Measurements from ENCODE around the gene BNIP2. TPM values are rescaled to one million over a fixed set of nuclear protein-coding genes. Genes with fewer than 3 reads are reported as not detected.

Gene BNIP2
- total and polyA plus RNA-seq, 2 of the 13 experiments (the other 11 are each of a cell fraction or from before 2014, with no cell fraction given), result 17.4 to 57.6 TPM

- no peak for TF ChIP-seq TRIM22 (IDR thresholded peaks at IDR 0.05)
- TF ChIP-seq TARDBP (CRISPR knock-in tag; IDR thresholded peaks at IDR 0.05), result peak; percentile 73; the same call in 1 of the 2 replicates
- no peak for TF ChIP-seq PLRG1 (conservative IDR thresholded peaks at IDR 0.05)
- 0 out of 2 replicates have a peak, but pooled peaks have one; percentile 44 for TF ChIP-seq KLF12 (CRISPR knock-in tag; IDR thresholded peaks at IDR 0.05; ENCODE audit: borderline replicate concordance)
- no peak for TF ChIP-seq PAF1 (CRISPR knock-in tag; IDR thresholded peaks at IDR 0.05)
- TF ChIP-seq NCOA1 (CRISPR knock-in tag; IDR thresholded peaks at IDR 0.05), result no peak
- no peak for TF ChIP-seq ZNF512 (CRISPR knock-in tag; IDR thresholded peaks at IDR 0.05)
- no peak for TF ChIP-seq PRDM4 (CRISPR knock-in tag; IDR thresholded peaks at IDR 0.05; ENCODE audit: borderline replicate concordance)
- no peak for TF ChIP-seq FOXK2 (IDR thresholded peaks at IDR 0.05)
- TF ChIP-seq KLF13 (CRISPR knock-in tag; IDR thresholded peaks at IDR 0.05), result no peak
- no peak for TF ChIP-seq ZFAT (CRISPR knock-in tag; conservative IDR thresholded peaks at IDR 0.05)
- peak; percentile 92 for TF ChIP-seq RBFOX2 (IDR thresholded peaks at IDR 0.05; ENCODE audit: low read depth, low read length)
- TF ChIP-seq TSC22D2 (CRISPR knock-in tag; IDR thresholded peaks at IDR 0.05; ENCODE audit: borderline replicate concordance), result no peak; the same call in 1 of the 2 replicates
- TF ChIP-seq ZNF75D (CRISPR knock-in tag; IDR thresholded peaks at IDR 0.05; ENCODE audit: borderline replicate concordance), result no peak
- TF ChIP-seq ZIK1 (CRISPR knock-in tag; IDR thresholded peaks at IDR 0.05; ENCODE audit: borderline replicate concordance, low read depth), result no peak
- TF ChIP-seq ZFP36 (IDR thresholded peaks at IDR 0.05; ENCODE audit: borderline replicate concordance, low read depth, low read length, partially characterized antibody), result no peak
- TF ChIP-seq ZNF83 (CRISPR knock-in tag; IDR thresholded peaks at IDR 0.05; ENCODE audit: borderline replicate concordance), result no peak
- peak; percentile 77 for TF ChIP-seq POGZ (CRISPR knock-in tag; IDR thresholded peaks at IDR 0.05)
- TF ChIP-seq PHB2 (IDR thresholded peaks at IDR 0.05; ENCODE audit: partially characterized antibody), result no peak
- peak; percentile 88 for TF ChIP-seq ZNF343 (CRISPR knock-in tag; IDR thresholded peaks at IDR 0.05)
- peak; percentile 45 for TF ChIP-seq XRCC5 (optimal IDR thresholded peaks at IDR 0.05; ENCODE audit: low read length)
These were observed 32.1 kb downstream of the BNIP2 start, which contains the start of gene GTF2A2 (continued) for GRCh38 chr15:59656897-59657634.
